H1 (cell line): ENCODE measurements around the gene TMSB10. TPM values are rescaled to one million over a fixed set of nuclear protein-coding genes. Genes with fewer than 3 reads are reported as not detected.
A peak's percentile ranks its signal among the peaks of the same experiment; 100 is the strongest.

Experiments
- CEBPB ChIP-seq: IDR thresholded peaks from 2 replicates; pipeline ENCODE4 v1.6.1; 2012; ENCODE audit warnings: low read depth, low read length
- CHD2 ChIP-seq: IDR thresholded peaks from 2 replicates; pipeline ENCODE4 v1.6.1; 2012; ENCODE audit warnings: low read length, improper control_type of control experiment
- E2F6 ChIP-seq: IDR thresholded peaks from 2 replicates; pipeline ENCODE4 v1.6.1; 2012; ENCODE audit warnings: inconsistent platforms
- EP300 ChIP-seq, 2 experiments: IDR thresholded peaks; 1 replicate in 1 of 2; 2 replicates in 1 of 2; pipeline ENCODE4 v1.6.1; 2011 to 2012; ENCODE audit warnings: low read depth in 2 of 2, low read length in 2 of 2, mild to moderate bottlenecking in 2 of 2, borderline replicate concordance in 1 of 2, inconsistent platforms in 1 of 2, moderate library complexity in 1 of 2
- KDM4A ChIP-seq: IDR thresholded peaks from one replicate; pipeline ENCODE4 v1.7.1; 2012; ENCODE audit warnings: low read depth, mild to moderate bottlenecking, moderate library complexity, low read length, inconsistent platforms; ENCODE audit not compliant: severe bottlenecking
- MAX ChIP-seq: IDR thresholded peaks from 2 replicates; pipeline ENCODE4 v1.6.1; 2012; ENCODE audit warnings: inconsistent platforms
- NANOG ChIP-seq: IDR thresholded peaks from 2 replicates; pipeline ENCODE4 v1.6.1; 2011; ENCODE audit warnings: low read length, low read depth, mild to moderate bottlenecking, inconsistent platforms; ENCODE audit not compliant: insufficient read depth, poor library complexity, severe bottlenecking
- PHF8 ChIP-seq: fragments of 200-600 bp; sonication (generic); conservative IDR thresholded peaks from 2 replicates; pipeline ENCODE4 v1.7.1; 2012; ENCODE audit warnings: low read depth, mild to moderate bottlenecking, inconsistent platforms, low read length, moderate library complexity
- RFX5 ChIP-seq: IDR thresholded peaks from 2 replicates; pipeline ENCODE4 v1.6.1; 2011; ENCODE audit warnings: low read depth, low read length, improper control_type of control experiment, borderline replicate concordance
- RXRA ChIP-seq: IDR thresholded peaks from 2 replicates; pipeline ENCODE4 v1.6.1; 2011; ENCODE audit warnings: low read depth, mild to moderate bottlenecking, low read length, moderate library complexity; ENCODE audit not compliant: insufficient read depth
- SIN3A ChIP-seq, 2 experiments: IDR thresholded peaks in 1 of 2; conservative IDR thresholded peaks in 1 of 2; 2 replicates each; pipeline ENCODE4 v1.6.1; 2011 to 2012; ENCODE audit warnings: low read length in 2 of 2, improper control_type of control experiment in 1 of 2, low read depth in 1 of 2, mild to moderate bottlenecking in 1 of 2
- SRF ChIP-seq: IDR thresholded peaks from 2 replicates; pipeline ENCODE4 v1.6.1; 2011; ENCODE audit warnings: mild to moderate bottlenecking, low read depth, low read length, moderate library complexity
- TAF1 ChIP-seq: IDR thresholded peaks from 2 replicates; pipeline ENCODE4 v1.6.1; 2011; ENCODE audit warnings: mild to moderate bottlenecking, low read depth, low read length
- TBP ChIP-seq: IDR thresholded peaks from 2 replicates; pipeline ENCODE4 v1.6.1; 2011; ENCODE audit warnings: low read depth, low read length, improper control_type of control experiment
- polyA plus RNA-seq, 7 experiments: library from polyadenylated mRNA; depleted of rRNA in 3 of 7; stranded (reverse) in 5 of 7; unstranded in 2 of 7; fragments of >200 nt in 5 of 7; fragments of 200-250 nt in 2 of 7; gene quantifications; 1 replicate in 5 of 7; 2 replicates in 1 of 7; 4 replicates in 1 of 7; pipeline versions ENCODE4 v1.2.1 to v1.2.3, GENCODE V29; 2011 to 2013; ENCODE audit warnings: missing spikeins in 2 of 7, mixed read lengths in 2 of 7
- total RNA-seq: library from RNA; stranded (reverse); fragmentation: NEBNext Ultra II Directional; extraction: Animal tissue kit (Norgen Biotek cat#: 25700); gene quantifications from 2 replicates; pipeline ENCODE4 v1.2.1, GENCODE V29; 2021

TMSB10 gene
- total and polyA plus RNA-seq, 2 of the 8 experiments (the other 6 are each of a cell fraction or from before 2014, with no cell fraction given): 593 to 1,075 TPM

- 0 out of 2 replicates have a peak, but pooled peaks have one; percentile 5 for TF ChIP-seq RXRA
- TF ChIP-seq TAF1: no peak
- TF ChIP-seq CHD2: no peak
- no peak for TF ChIP-seq KDM4A
- TF ChIP-seq PHF8: no peak
- no peak for TF ChIP-seq SRF
- TF ChIP-seq EP300 (IDR thresholded peaks at IDR 0.05; ENCODE audit: borderline replicate concordance in 1 of 2, low read depth in 2 of 2, low read length in 2 of 2): peak in 1 of 2 experiments; percentile 76; a peak in 1 of 3 replicates
- no peak for TF ChIP-seq TBP
- TF ChIP-seq RFX5: no peak
- peak; percentile 98 for TF ChIP-seq NANOG
- TF ChIP-seq SIN3A (conservative IDR thresholded peaks at IDR 0.05 in 1 of 2, IDR thresholded peaks at IDR 0.05 in 1 of 2; ENCODE audit: low read depth in 1 of 2, low read length in 2 of 2): no peak
- TF ChIP-seq E2F6: no peak
- no peak for TF ChIP-seq MAX
- TF ChIP-seq CEBPB: no peak
- TF ChIP-seq, all 59 proteins: peak for 13
Observed at GRCh38 chr2:84855731-84856130, 49.7 kb upstream of the TMSB10 start (continued).
